OCI-LY1 (cell line): ENCODE measurements around the gene TNFAIP8.

Experiments
- EZH2 ChIP-seq: fragments of 200-600 bp; sonication (generic), shearing (Covaris generic); IDR thresholded peaks from 2 replicates; pipeline ENCODE4 v1.8.0; 2017; ENCODE audit warnings: borderline replicate concordance, mixed run types, mild to moderate bottlenecking, antibody characterized with exemption, low read length, moderate library complexity, mixed read lengths
- TF ChIP-seq, protein P1 (sequence below): fragments of 200-600 bp; sonication (generic), shearing (Covaris generic); IDR thresholded peaks from 2 replicates; pipeline ENCODE4 v1.5.1; 2017; ENCODE audit warnings: mild to moderate bottlenecking, antibody characterized with exemption, low read length, moderate library complexity, mixed read lengths

DNA sequence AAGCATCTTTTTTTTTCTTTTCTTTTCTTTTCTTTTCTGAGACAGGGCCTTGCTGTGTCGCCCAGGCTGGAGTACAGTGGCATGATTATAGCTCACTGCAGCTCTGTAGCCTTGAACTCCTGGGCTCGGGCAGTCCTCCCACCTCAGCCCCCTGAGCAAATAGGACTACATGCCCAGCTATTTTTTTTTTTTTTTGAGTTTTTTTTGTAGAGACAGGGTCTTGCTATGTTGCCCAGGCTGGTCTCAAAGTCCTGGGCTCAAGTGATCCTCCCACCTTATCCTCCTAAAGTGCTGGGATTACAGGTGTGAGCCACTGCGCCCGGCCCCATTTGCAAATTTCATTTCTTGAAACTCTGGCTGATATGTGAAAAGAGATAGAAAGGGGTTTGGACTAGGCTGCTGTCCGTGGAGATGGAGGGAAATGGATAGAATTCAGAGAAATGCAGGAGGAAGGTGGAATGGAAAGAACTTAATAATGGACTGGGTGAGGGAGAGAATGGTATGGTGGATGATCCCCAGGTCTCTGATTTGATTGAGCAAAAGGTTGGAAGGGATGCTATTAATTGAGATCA is 32.9 kb downstream of the TNFAIP8 start:
- TF ChIP-seq, protein P1, sequence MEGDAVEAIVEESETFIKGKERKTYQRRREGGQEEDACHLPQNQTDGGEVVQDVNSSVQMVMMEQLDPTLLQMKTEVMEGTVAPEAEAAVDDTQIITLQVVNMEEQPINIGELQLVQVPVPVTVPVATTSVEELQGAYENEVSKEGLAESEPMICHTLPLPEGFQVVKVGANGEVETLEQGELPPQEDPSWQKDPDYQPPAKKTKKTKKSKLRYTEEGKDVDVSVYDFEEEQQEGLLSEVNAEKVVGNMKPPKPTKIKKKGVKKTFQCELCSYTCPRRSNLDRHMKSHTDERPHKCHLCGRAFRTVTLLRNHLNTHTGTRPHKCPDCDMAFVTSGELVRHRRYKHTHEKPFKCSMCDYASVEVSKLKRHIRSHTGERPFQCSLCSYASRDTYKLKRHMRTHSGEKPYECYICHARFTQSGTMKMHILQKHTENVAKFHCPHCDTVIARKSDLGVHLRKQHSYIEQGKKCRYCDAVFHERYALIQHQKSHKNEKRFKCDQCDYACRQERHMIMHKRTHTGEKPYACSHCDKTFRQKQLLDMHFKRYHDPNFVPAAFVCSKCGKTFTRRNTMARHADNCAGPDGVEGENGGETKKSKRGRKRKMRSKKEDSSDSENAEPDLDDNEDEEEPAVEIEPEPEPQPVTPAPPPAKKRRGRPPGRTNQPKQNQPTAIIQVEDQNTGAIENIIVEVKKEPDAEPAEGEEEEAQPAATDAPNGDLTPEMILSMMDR, result no peak
- no peak for TF ChIP-seq EZH2
